ENCODE data around the gene CD163L1.
"Not testable (repeated sequence)": the region's sequence is repeated elsewhere in the genome, so short reads cannot be mapped to it uniquely, and the experiment has no call there.

CD163L1 gene

DNA sequence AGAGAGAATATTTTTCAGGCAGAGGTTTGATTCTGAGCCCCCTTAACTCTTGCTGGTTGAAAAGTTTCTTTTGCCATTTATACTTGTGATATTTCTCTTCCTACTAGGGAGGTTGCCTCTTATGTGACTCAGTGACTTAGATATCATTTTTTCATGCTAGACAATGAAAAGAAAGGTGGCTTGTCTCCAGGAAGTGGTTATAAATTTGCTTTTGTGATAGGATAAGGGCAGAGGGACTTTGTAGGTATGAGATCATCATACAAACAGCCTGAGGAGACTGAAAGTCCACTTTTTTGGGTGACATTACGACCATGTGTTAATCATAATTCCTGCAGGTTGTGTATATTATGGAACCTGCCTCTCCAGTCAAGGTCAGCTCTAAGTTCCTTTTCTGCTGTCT, 104.3 kb downstream of the CD163L1 start:
- FAIRE-seq (no peak), DNase-seq (ENCODE audit: extremely low spot score, insufficient read length, low read depth) (no peak)

DNA sequence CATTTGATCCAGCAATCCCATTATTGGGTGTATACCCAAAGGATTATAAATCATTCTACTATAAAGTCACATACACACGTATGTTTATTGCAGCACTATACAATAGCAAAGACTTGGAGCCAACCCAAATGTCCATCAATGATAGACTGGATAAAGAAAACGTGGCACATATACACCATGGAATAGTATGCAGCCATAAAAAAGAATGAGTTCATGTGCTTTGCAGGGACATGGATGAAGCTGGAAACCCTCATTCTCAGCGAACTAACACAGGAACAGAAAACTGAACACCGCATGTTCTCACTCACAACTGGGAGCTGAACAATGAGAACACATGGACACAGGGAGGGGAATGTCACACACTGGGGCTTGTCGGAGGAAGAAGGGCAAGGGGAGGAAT, 106.2 kb downstream of the CD163L1 start:
- not testable (repeated sequence) for DNase-seq (ENCODE audit: extremely low spot score, insufficient read length, low read depth); FAIRE-seq

DNA sequence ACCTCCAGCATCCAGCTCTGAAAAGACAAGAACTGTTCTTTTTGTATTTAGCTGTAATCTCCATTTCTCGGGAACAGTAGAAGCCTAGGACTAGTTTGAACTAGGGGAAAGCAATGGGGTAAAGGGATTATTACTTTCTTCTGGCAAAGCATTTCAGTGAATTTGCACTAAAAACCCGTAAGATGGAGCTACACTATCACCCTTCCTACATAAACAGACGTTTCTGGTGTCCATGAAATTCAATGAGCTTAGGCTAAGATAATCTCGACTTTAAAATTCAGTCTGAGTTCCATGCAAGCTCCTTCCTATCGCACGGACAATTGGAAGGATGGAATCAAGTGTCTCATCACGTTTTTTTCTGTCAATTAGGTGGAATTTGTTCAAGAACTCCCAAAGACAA, 116.0 kb downstream of the CD163L1 start:
- FAIRE-seq (no peak), DNase-seq (ENCODE audit: extremely low spot score, insufficient read length, low read depth) (no peak)

- FAIRE-seq, result no peak
- DNase-seq (ENCODE audit: extremely low spot score, insufficient read length, low read depth), result no peak
Measured at GRCh38 chr12:7324176-7324575, 119.8 kb downstream of the CD163L1 start.

GRCh38 chr12:7322599-7322998, 121.4 kb downstream of the CD163L1 start:
- no peak for FAIRE-seq

GRCh38 chr12:7321624-7322023, 122.3 kb downstream of the CD163L1 start:
- DNase-seq (ENCODE audit: extremely low spot score, insufficient read length, low read depth), result no peak
- FAIRE-seq, result no peak

More at GRCh38 chr12:7322599-7322998, 121.4 kb downstream of the CD163L1 start:
- DNase-seq (ENCODE audit: extremely low spot score, insufficient read length, low read depth), result no peak

GRCh38 chr12:7319930-7320329, 124.0 kb downstream of the CD163L1 start:
- no peak for DNase-seq (ENCODE audit: extremely low spot score, insufficient read length, low read depth)
- FAIRE-seq, result no peak

- DNase-seq (ENCODE audit: extremely low spot score, insufficient read length, low read depth) (no peak), FAIRE-seq (no peak)
Measured at GRCh38 chr12:7310070-7310469, 133.9 kb downstream of the CD163L1 start.

Data from GM18507 (cell line).